ENCODE data around the gene ZNF320.
"Not testable (repeated sequence)": the region's sequence is repeated elsewhere in the genome, so short reads cannot be mapped to it uniquely, and the experiment has no call there.

Gene ZNF320

DNA sequence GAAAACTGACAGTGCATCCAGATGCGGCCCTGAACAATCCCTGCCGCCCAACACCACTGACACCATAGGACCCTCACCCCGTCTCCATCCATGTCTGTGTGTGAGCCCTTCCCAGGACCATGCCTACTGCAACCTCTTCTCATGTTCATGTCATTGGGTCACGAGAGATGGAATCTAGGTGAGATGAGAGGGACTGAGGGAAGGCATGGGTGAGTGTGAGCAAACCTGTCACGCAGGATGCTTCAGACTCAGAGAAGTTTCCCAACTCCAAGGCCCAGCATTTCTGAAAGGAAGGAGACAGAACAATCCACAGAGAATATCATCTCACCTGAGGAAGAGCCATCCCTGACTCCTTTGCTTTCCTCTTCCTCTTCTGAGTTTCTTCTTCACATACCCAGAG lies 20.1 kb upstream of the ZNF320 start:
- no peak for DNase-seq

GRCh38 chr19:52910648-52911047 lies 13.2 kb upstream of the ZNF320 start:
- DNase-seq: no peak

DNA sequence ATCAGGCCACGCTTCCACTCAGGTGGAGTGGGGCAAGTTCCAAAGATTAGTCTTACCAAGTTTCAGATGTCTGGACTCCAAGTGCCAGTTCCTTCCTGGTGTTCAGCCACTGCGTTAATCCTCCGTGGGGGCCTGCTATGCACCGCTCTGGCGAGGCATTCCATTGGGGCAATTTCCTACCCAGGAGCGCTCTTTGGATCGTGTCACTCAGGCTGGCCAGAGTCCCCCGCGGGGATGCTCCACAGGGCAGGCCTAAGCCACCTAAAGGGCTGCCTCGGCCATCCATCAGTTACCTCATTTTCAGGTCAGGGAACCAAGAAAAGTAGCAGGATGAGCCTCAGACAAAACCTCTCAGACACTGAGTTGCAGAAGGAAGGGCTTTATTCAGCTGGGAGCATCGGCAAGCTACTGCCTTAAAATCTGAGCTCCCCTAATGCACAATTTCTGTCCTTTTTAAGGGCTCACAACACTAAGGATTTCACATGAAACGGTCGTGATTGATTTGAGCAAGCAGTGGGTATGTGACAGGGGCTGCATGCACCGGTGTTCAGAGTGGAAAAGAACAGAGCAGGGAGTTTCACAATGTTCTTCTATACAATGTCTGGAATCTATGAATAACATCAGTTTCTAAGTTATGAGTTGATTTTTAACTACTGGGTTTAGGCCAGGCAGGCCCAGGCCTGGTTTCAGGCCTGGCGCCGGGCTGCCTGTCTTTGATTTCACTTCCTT lies 6.8 kb upstream of the ZNF320 start:
- DNase-seq: not testable (repeated sequence)

DNA sequence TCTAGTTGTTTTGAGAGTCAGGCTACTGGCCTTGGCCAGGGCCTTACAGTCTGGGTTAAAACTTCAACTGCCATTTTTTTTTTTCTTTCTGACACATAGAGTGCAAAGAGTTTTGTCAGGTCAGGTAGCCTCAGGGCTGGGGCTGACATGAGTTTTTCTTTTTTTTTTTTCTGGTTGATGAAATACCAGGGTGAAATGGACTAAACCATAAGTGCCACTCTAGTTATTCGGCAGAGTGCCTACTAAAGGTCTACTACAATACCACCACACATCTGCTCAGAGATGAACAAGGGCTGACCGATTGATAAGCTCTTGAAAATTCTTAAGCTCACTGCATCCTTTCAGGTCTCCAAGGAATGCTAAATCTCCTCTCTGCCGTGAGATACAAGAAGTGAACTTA lies 4.4 kb upstream of the ZNF320 start:
- no peak for DNase-seq

GRCh38 chr19:52898596-52898995 lies 1.2 kb upstream of the ZNF320 start:
- not testable (repeated sequence) for DNase-seq

GRCh38 chr19:52898101-52898500 lies 666 bp upstream of the ZNF320 start:
- no peak for DNase-seq

DNA sequence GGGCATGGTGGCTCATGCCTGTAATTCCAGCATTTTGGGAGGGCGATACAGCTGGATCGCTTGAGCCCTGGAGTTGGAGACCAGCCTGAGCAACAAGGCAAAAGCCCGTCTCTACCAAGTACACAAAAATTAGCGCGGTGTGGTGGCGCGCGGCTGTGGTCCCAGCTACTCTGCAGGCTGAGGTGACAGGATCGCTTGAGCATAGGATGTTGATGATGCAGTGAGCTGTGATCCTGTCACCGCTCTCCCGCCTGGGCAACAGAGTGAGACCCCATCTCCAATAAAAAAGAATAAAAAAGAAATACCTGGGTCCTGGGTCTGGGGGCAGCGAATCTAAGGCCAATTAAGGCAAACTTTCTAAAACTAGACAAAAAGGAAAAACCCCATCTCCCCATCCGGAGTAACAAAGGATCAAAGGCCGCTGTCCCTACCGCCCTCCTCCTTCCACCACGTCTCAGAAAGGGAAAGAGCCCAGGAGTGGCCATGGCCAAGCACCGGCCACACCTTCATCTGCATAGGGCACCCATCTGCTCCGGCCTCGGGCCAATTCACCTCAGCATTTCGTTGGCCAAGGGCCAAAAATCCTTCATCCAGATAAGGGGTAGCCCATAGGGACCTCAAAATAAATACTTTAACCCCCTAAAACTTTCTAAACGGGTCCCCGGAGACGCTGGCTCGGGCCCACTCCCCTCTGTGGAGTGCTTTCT lies 851 bp downstream of the ZNF320 start:
- DNase-seq: no peak

- DNase-seq: no peak
Observed at GRCh38 chr19:52891336-52891735, 6.1 kb downstream of the ZNF320 start.

DNA sequence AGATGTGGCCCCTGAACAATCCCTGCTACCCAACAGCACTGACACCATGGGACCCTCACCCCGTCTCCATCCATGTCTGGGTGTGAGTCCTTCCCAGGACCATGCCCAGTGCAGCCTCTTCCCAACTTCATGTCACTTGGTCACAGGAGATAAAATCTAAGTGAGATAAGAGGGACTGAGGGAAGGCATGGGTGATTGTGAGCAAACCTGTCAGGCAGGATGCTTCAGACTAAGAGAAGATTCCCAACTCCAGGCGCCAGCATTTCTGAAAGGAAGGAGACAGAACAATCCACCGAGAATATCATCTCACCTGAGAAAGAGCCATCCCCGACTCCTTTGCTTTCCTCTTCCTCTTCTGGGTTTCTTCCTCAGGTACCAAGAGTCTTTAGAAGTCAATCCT lies 7.5 kb downstream of the ZNF320 start:
- no peak for DNase-seq

- DNase-seq: no peak
Observed at GRCh38 chr19:52889076-52889475, 8.4 kb downstream of the ZNF320 start.

DNA sequence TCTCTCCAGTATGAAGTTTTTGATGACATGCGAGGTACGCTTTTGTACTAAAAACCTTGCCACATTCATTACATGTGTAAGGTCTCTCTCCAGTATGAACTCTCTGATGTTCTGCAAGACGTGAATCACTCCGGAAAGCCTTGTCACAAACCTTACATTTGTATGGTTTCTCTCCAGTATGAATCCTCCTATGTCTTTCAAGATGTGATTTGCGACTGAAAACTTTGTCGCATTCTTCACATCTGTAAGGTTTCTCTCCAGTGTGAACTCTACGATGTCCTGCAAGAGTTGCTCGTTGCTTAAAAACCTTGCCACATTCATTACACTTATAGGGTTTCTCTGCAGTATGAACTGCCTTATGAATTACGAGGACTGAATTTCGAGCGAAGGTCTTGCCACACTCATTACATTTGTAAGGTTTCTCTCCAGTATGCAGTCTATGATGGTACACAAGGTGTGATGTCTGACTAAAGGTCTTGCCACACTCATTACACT lies 16.5 kb downstream of the ZNF320 start:
- no peak for DNase-seq

DNA sequence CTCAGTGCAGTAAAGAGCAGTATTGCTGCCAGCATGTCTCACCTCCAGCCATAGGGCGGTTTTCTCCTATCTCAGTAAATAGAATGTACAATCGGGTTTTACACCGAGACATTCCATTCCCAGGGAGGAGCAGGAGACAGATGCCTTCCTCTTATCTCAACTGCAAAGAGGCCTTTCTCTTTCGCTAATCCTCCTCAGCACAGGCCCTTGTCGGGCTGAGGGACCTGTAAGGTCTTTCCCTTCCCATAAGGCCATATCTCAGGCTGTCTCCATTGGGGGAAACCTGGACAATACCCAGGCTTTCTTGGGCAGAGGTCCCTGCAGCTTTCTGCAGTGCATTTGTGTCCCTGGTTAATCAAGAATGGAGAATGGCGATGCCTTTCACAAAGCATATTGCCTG lies 24.4 kb downstream of the ZNF320 start:
- not testable (repeated sequence) for DNase-seq

DNA sequence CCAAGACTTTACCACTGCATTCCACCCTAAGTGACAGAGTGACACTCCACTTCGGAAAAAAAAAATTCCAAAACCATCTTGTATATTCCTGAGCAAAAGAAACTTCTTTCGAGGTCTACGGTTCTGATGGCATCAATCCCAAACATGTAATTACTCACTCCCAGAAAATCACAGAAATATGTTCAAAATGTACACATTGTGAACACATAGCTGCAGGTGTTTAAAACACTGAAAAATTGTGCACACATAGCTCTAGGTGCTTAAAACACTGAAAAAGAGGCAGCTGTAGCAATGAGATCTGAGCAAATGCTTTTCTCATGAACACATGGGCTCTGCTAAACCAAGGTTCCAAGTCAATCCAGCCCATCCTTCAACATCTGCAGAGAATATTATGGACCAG lies 26.0 kb downstream of the ZNF320 start:
- no peak for DNase-seq

GRCh38 chr19:52868031-52868430 lies 29.4 kb downstream of the ZNF320 start:
- not testable (repeated sequence) for DNase-seq

GRCh38 chr19:52857378-52858191 lies 39.9 kb downstream of the ZNF320 start, which contains the start of gene ZNF468:
Gene ZNF468 (minus strand): TSS chr19:52857619. CDS start chr19:52854272, 3,347 bp downstream.
- DNase-seq: not testable (repeated sequence)

GRCh38 chr19:52856540-52857377 lies 40.7 kb downstream of the ZNF320 start:
- not testable (repeated sequence) for DNase-seq

Measured in SIG-M5 (cell line).